ENCODE measurements around the gene KDM3A.

DNA sequence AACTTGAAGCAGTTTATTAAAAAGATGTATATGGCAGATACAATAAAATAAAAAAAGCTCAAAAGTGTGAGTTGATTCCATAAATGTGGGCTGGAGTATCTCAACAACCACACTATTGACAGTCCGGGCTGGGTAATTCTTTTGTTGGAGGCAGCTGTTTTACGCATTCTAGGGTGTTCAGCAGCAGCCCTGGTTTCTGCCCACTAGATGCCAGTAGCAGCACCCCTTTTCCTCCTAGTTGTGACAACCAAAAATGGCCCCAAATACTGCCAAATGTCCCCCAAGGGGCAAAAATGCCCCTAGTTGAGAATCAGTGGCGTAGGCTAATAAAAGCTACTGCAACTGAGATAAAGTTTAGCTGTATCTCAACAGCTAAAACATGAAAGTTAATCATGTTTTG, 77.3 kb downstream of the KDM3A start:
- TF ChIP-seq POLR2AphosphoS5 (IDR thresholded peaks at IDR 0.05), result no peak
- TF ChIP-seq, protein P1, sequence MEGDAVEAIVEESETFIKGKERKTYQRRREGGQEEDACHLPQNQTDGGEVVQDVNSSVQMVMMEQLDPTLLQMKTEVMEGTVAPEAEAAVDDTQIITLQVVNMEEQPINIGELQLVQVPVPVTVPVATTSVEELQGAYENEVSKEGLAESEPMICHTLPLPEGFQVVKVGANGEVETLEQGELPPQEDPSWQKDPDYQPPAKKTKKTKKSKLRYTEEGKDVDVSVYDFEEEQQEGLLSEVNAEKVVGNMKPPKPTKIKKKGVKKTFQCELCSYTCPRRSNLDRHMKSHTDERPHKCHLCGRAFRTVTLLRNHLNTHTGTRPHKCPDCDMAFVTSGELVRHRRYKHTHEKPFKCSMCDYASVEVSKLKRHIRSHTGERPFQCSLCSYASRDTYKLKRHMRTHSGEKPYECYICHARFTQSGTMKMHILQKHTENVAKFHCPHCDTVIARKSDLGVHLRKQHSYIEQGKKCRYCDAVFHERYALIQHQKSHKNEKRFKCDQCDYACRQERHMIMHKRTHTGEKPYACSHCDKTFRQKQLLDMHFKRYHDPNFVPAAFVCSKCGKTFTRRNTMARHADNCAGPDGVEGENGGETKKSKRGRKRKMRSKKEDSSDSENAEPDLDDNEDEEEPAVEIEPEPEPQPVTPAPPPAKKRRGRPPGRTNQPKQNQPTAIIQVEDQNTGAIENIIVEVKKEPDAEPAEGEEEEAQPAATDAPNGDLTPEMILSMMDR (IDR thresholded peaks at IDR 0.05), result peak; percentile 53 to 64 (median 63)
- TF ChIP-seq POLR2A (IDR thresholded peaks at IDR 0.05; ENCODE audit: low read depth), result no peak
- TF ChIP-seq EP300 (IDR thresholded peaks at IDR 0.05), result no peak
